A673 (cell line): ENCODE data around the gene IGF1R.

Source experiments
- EZH2 ChIP-seq: fragments of 200-600 bp; sonication (generic); IDR thresholded peaks from 2 replicates; pipeline ENCODE4 v1.6.1; 2017; ENCODE audit warnings: borderline replicate concordance, low read depth, mild to moderate bottlenecking, mixed read lengths, antibody characterized with exemption, low read length; ENCODE audit not compliant: poor library complexity, severe bottlenecking
- TF ChIP-seq, protein P1 (sequence below): fragments of 300-800, 200-600 bp; sonication (generic); conservative IDR thresholded peaks from 2 replicates; pipeline ENCODE4 v1.5.1; 2017; ENCODE audit warnings: low read depth, mild to moderate bottlenecking, antibody characterized with exemption, low read length, moderate library complexity, mixed read lengths

- TF ChIP-seq, protein P1, sequence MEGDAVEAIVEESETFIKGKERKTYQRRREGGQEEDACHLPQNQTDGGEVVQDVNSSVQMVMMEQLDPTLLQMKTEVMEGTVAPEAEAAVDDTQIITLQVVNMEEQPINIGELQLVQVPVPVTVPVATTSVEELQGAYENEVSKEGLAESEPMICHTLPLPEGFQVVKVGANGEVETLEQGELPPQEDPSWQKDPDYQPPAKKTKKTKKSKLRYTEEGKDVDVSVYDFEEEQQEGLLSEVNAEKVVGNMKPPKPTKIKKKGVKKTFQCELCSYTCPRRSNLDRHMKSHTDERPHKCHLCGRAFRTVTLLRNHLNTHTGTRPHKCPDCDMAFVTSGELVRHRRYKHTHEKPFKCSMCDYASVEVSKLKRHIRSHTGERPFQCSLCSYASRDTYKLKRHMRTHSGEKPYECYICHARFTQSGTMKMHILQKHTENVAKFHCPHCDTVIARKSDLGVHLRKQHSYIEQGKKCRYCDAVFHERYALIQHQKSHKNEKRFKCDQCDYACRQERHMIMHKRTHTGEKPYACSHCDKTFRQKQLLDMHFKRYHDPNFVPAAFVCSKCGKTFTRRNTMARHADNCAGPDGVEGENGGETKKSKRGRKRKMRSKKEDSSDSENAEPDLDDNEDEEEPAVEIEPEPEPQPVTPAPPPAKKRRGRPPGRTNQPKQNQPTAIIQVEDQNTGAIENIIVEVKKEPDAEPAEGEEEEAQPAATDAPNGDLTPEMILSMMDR: no peak
- no peak for TF ChIP-seq EZH2
Measured at GRCh38 chr15:98948941-98949340, 300.6 kb downstream of the IGF1R start.
